ENCODE results near the gene C9orf50.

C9orf50 gene

GRCh38 chr9:129650680-129651235 lies 29.9 kb upstream of the C9orf50 start:
- no peaks in the 10 kb centered on the region for H3K79me2 ChIP-seq (ENCODE audit: insufficient read depth, low read length)
- H3K27me3 ChIP-seq (ENCODE audit: low read length) = no peaks in the 10 kb centered on the region
- no peak overlapping the region for H3K9ac ChIP-seq (ENCODE audit: low read length)
- no peaks in the 10 kb centered on the region for H3K9me2 ChIP-seq (replicated peaks; ENCODE audit: insufficient read depth, low read length)
- TF ChIP-seq EZH2phosphoT487 (conservative IDR thresholded peaks at IDR 0.05; ENCODE audit: low read length) (no peak), CTCF (IDR thresholded peaks at IDR 0.05; ENCODE audit: insufficient read depth, low read length, poor library complexity, severe bottlenecking) (no peak)
- H3F3A ChIP-seq (ENCODE audit: insufficient read depth) = no peaks in the 10 kb centered on the region
- H4K20me1 ChIP-seq (ENCODE audit: low read depth, low read length) = no peaks in the 10 kb centered on the region
- no peak overlapping the region for H2AFZ ChIP-seq (ENCODE audit: low read depth, low read length, severe bottlenecking)
- no peaks in the 10 kb centered on the region for H3K9me3 ChIP-seq (ENCODE audit: insufficient read depth, low read length)
- H3K36me3 ChIP-seq (ENCODE audit: low read length) = no peaks in the 10 kb centered on the region
- H3K27ac ChIP-seq (ENCODE audit: low read depth, low read length) = no peak overlapping the region
- H3K4me2 ChIP-seq (ENCODE audit: low read depth, low read length, poor library complexity, severe bottlenecking) = no peak overlapping the region
- no peak overlapping the region for H3K4me3 ChIP-seq (ENCODE audit: insufficient read depth, low read length, poor library complexity, severe bottlenecking)

GRCh38 chr9:129649726-129650679 lies 29.1 kb upstream of the C9orf50 start:
- H3F3A ChIP-seq (ENCODE audit: insufficient read depth) = no peaks in the 10 kb centered on the region
- H2AFZ ChIP-seq (ENCODE audit: low read depth, low read length, severe bottlenecking) = no peak overlapping the region
- no peaks in the 10 kb centered on the region for H3K36me3 ChIP-seq (ENCODE audit: low read length)
- no peaks in the 10 kb centered on the region for H3K27me3 ChIP-seq (ENCODE audit: low read length)
- H3K9ac ChIP-seq (ENCODE audit: low read length) = no peak overlapping the region
- no peaks in the 10 kb centered on the region for H3K9me3 ChIP-seq (ENCODE audit: insufficient read depth, low read length)
- TF ChIP-seq CTCF (IDR thresholded peaks at IDR 0.05; ENCODE audit: insufficient read depth, low read length, poor library complexity, severe bottlenecking) = no peak
- TF ChIP-seq EZH2phosphoT487 (conservative IDR thresholded peaks at IDR 0.05; ENCODE audit: low read length) = no peak
- no peak overlapping the region for H3K4me2 ChIP-seq (ENCODE audit: low read depth, low read length, poor library complexity, severe bottlenecking)
- no peaks in the 10 kb centered on the region for H3K79me2 ChIP-seq (ENCODE audit: insufficient read depth, low read length)
- no peaks in the 10 kb centered on the region for H4K20me1 ChIP-seq (ENCODE audit: low read depth, low read length)
- no peak overlapping the region for H3K27ac ChIP-seq (ENCODE audit: low read depth, low read length)
- no peak overlapping the region for H3K4me3 ChIP-seq (ENCODE audit: insufficient read depth, low read length, poor library complexity, severe bottlenecking)
- H3K9me2 ChIP-seq (replicated peaks; ENCODE audit: insufficient read depth, low read length) = no peaks in the 10 kb centered on the region

GRCh38 chr9:129648764-129649115 lies 27.8 kb upstream of the C9orf50 start:
- TF ChIP-seq CTCF (IDR thresholded peaks at IDR 0.05; ENCODE audit: insufficient read depth, low read length, poor library complexity, severe bottlenecking) (no peak), EZH2phosphoT487 (conservative IDR thresholded peaks at IDR 0.05; ENCODE audit: low read length) (no peak)
- H3K27me3 ChIP-seq (ENCODE audit: low read length) = no peaks in the 10 kb centered on the region
- no peak overlapping the region for H3K4me3 ChIP-seq (ENCODE audit: insufficient read depth, low read length, poor library complexity, severe bottlenecking)
- no peaks in the 10 kb centered on the region for H3K36me3 ChIP-seq (ENCODE audit: low read length)
- H3K9me2 ChIP-seq (replicated peaks; ENCODE audit: insufficient read depth, low read length) = no peaks in the 10 kb centered on the region
- no peak overlapping the region for H3K9ac ChIP-seq (ENCODE audit: low read length)
- no peaks in the 10 kb centered on the region for H4K20me1 ChIP-seq (ENCODE audit: low read depth, low read length)
- no peak overlapping the region for H3K4me2 ChIP-seq (ENCODE audit: low read depth, low read length, poor library complexity, severe bottlenecking)
- H2AFZ ChIP-seq (ENCODE audit: low read depth, low read length, severe bottlenecking) = no peak overlapping the region
- H3K27ac ChIP-seq (ENCODE audit: low read depth, low read length) = no peak overlapping the region
- H3F3A ChIP-seq (ENCODE audit: insufficient read depth) = no peaks in the 10 kb centered on the region
- H3K9me3 ChIP-seq (ENCODE audit: insufficient read depth, low read length) = no peaks in the 10 kb centered on the region
- no peaks in the 10 kb centered on the region for H3K79me2 ChIP-seq (ENCODE audit: insufficient read depth, low read length)

Data from SU-DHL-6 (cell line).